ENCODE data around the gene TMEM108. TPM values are rescaled to one million over a fixed set of nuclear protein-coding genes. Genes with fewer than 3 reads are reported as not detected.

The TMEM108 gene
- total and polyA plus RNA-seq, 11 donors: 0.14 to 2.8 (median 0.57) TPM

DNA sequence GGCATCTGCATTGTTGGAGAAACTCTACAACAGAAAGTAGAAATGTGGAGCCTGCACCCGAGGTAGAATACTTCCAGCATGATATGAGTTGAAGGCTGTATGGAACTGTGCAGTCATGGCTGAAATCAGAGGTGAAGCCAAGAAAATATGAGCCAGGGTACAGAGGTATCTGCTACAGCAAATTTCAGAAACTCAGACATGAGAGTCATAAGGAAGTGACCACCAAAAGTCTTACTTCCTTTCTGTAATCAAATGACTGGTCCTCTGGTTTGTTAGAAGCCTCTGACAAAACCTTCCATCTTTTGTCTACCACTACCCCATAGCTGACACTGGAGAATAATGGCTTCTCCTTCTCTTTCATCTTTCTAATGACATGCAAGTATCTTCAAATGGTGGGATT lies 159.4 kb downstream of the TMEM108 start:
- Histone ChIP-seq H3K27ac (no peak overlapping the region), H3K9me3 (peaks cover 0 to 24% (median 0%) of the 10 kb centered on the region in 12 donors), H3K4me1 (peaks cover 0 to 3% (median 0%) of the 10 kb centered on the region in 12 donors), H3K4me3 (no peak overlapping the region), H3K27me3 (no peaks in the 10 kb centered on the region), H3K36me3 (no peaks in the 10 kb centered on the region)
- TF ChIP-seq POLR2A (IDR thresholded peaks at IDR 0.05) (no peak), CTCF (IDR thresholded peaks at IDR 0.05) (no peak)
- DNase-seq (no peak), ATAC-seq (no peak)
- WGBS, 4 donors: 71 to 89% (median 84%) methylated on average over 1 of the region's 1 CpG
- intact Hi-C loops (cut with DNase I): no loop called here

DNA sequence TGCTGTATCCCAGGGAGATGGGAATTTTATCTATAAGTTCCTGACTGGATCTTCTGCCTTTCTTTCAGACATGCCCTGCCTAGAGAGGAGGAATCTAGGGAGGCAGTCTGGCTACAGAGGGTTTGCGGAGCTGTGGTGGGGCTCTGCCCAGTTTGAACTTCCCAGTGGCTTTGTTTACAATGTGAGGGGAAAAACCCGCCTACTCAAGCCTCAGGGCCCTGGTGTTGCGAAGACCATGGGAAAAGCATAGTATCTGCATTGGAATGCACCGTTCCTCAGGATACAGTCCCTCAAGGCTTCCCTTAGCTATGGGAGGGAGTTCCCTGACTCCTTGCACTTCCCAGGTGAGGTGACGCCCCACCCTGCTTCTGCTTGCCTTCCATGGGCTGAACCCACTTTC lies 168.7 kb downstream of the TMEM108 start:
- 62 to 80% (median 73%) methylated on average over 5 of the region's 5 CpGs for WGBS, 4 donors
- no peak for ATAC-seq
- H3K9me3 ChIP-seq: peaks cover 0 to 10% (median 0%) of the 10 kb centered on the region in 12 donors

GRCh38 chr3:133208184-133208583 lies 170.0 kb downstream of the TMEM108 start:
- no peak for ATAC-seq
- no peak for DNase-seq
- H3K27ac ChIP-seq: no peak overlapping the region
- no peaks in the 10 kb centered on the region for H3K27me3 ChIP-seq
- intact Hi-C loops (cut with DNase I): no loop called here
- peaks cover 0 to 10% (median 0%) of the 10 kb centered on the region in 12 donors for H3K9me3 ChIP-seq
- no peaks in the 10 kb centered on the region for H3K36me3 ChIP-seq
- WGBS, 4 donors: 84 to 88% (median 87%) methylated on average over 1 of the region's 1 CpG
- TF ChIP-seq CTCF (IDR thresholded peaks at IDR 0.05) (no peak), POLR2A (IDR thresholded peaks at IDR 0.05) (no peak)
- H3K4me1 ChIP-seq: peaks cover 0 to 15% (median 6%) of the 10 kb centered on the region in 12 donors
- no peak overlapping the region for H3K4me3 ChIP-seq

More for the DNA sequence above, 168.7 kb downstream of the TMEM108 start:
- TF ChIP-seq POLR2A (IDR thresholded peaks at IDR 0.05) (no peak), CTCF (IDR thresholded peaks at IDR 0.05) (no peak)
- DNase-seq: no peak
- no peak overlapping the region for H3K27ac ChIP-seq
- H3K4me1 ChIP-seq: peaks cover 0 to 12% (median 4%) of the 10 kb centered on the region in 12 donors
- intact Hi-C loops (cut with DNase I): no loop called here
- no peaks in the 10 kb centered on the region for H3K27me3 ChIP-seq
- H3K36me3 ChIP-seq: no peaks in the 10 kb centered on the region
- H3K4me3 ChIP-seq: no peak overlapping the region

GRCh38 chr3:133209871-133210550 lies 171.8 kb downstream of the TMEM108 start:
- 65 to 79% (median 71%) methylated on average over 1 of the region's 1 CpG for WGBS, 4 donors
- H3K27ac ChIP-seq: no peak overlapping the region
- no peaks in the 10 kb centered on the region for H3K9me3 ChIP-seq
- no peak overlapping the region for H3K4me3 ChIP-seq
- no peak for ATAC-seq
- intact Hi-C loops (cut with DNase I): no loop called here
- H3K4me1 ChIP-seq: peaks cover 0 to 15% (median 6%) of the 10 kb centered on the region in 12 donors
- no peaks in the 10 kb centered on the region for H3K27me3 ChIP-seq
- no peak for TF ChIP-seq CTCF (IDR thresholded peaks at IDR 0.05)
- TF ChIP-seq POLR2A (IDR thresholded peaks at IDR 0.05): no peak
- H3K36me3 ChIP-seq: no peaks in the 10 kb centered on the region
- no peak for DNase-seq

Data from heart left ventricle (tissue), 16 donors.